Osteocyte (in vitro differentiated cells): ENCODE measurements around the gene C1RL. TPM values are rescaled to one million over a fixed set of nuclear protein-coding genes. Genes with fewer than 3 reads are reported as not detected.
A peak's percentile ranks its signal among the peaks of the same experiment; 100 is the strongest.

Experiments
- DNase-seq: peaks from one replicate; pipeline ENCODE4 v3.0.0; 2021; ENCODE audit warnings: mixed read lengths; ENCODE audit not compliant: unreplicated experiment; ENCODE audit errors: extremely low spot score
- H3K27ac Mint-ChIP-seq: one replicate; pipeline ENCODE4 v1.8.0; 2021; ENCODE audit warnings: mild to moderate bottlenecking, mixed read lengths; ENCODE audit not compliant: unreplicated experiment
- H3K27me3 Mint-ChIP-seq: one replicate; pipeline ENCODE4 v1.8.0; 2021; ENCODE audit warnings: mixed read lengths; ENCODE audit not compliant: unreplicated experiment
- H3K36me3 Mint-ChIP-seq: one replicate; pipeline ENCODE4 v1.8.0; 2021; ENCODE audit warnings: mixed read lengths; ENCODE audit not compliant: unreplicated experiment
- H3K4me1 Mint-ChIP-seq: one replicate; pipeline ENCODE4 v1.8.0; 2021; ENCODE audit warnings: mixed read lengths; ENCODE audit not compliant: unreplicated experiment
- H3K4me3 Mint-ChIP-seq: one replicate; pipeline ENCODE4 v1.8.0; 2021; ENCODE audit warnings: mild to moderate bottlenecking, moderate library complexity, mixed read lengths; ENCODE audit not compliant: unreplicated experiment
- H3K9me3 Mint-ChIP-seq: one replicate; pipeline ENCODE4 v1.8.0; 2021; ENCODE audit warnings: mixed read lengths; ENCODE audit not compliant: unreplicated experiment
- CTCF ChIP-seq: fragments of 200-600 bp; sonication (generic); IDR thresholded peaks from 2 replicates; pipeline ENCODE4 v1.5.0; 2021; ENCODE audit warnings: antibody characterized with exemption, mild to moderate bottlenecking, moderate library complexity
- total RNA-seq: library from RNA; stranded (reverse); gene quantifications from 2 replicates; pipeline ENCODE4 v1.2.1, GENCODE V29; 2021

The C1RL gene
- total RNA-seq, 1 donor from 2014 or later: 22.3 TPM

GRCh38 chr12:7150356-7150755 lies 41.3 kb upstream of the C1RL start:
- no peaks in the 10 kb centered on the region for H3K9me3 Mint-ChIP-seq
- no peak overlapping the region for H3K27ac Mint-ChIP-seq
- no peak for TF ChIP-seq CTCF
- peaks cover 3% of the 10 kb centered on the region for H3K36me3 Mint-ChIP-seq
- no peaks in the 10 kb centered on the region for H3K4me1 Mint-ChIP-seq
- DNase-seq: no peak
- peaks cover 2% of the 10 kb centered on the region for H3K27me3 Mint-ChIP-seq
- no peak overlapping the region for H3K4me3 Mint-ChIP-seq

- Mint-ChIP-seq H3K36me3 (peaks cover 7% of the 10 kb centered on the region), H3K27ac (no peak overlapping the region), H3K4me3 (no peak overlapping the region), H3K4me1 (peaks cover under 1% of the 10 kb centered on the region), H3K9me3 (no peaks in the 10 kb centered on the region), H3K27me3 (peaks cover 2% of the 10 kb centered on the region)
- no peak for DNase-seq
- TF ChIP-seq CTCF: no peak
Observed at GRCh38 chr12:7146906-7147305, 37.9 kb upstream of the C1RL start.

- no peak for DNase-seq
- no peak overlapping the region for H3K4me3 Mint-ChIP-seq
Observed at GRCh38 chr12:7146228-7146627, 37.2 kb upstream of the C1RL start.

GRCh38 chr12:7145671-7146070 lies 36.7 kb upstream of the C1RL start:
- Mint-ChIP-seq H3K4me3 (no peak overlapping the region), H3K36me3 (peaks cover 11% of the 10 kb centered on the region), H3K27ac (no peak overlapping the region), H3K9me3 (no peaks in the 10 kb centered on the region), H3K4me1 (peaks cover 2% of the 10 kb centered on the region), H3K27me3 (peaks cover 2% of the 10 kb centered on the region)
- no peak for DNase-seq
- no peak for TF ChIP-seq CTCF

More at GRCh38 chr12:7146228-7146627, 37.2 kb upstream of the C1RL start:
- Mint-ChIP-seq H3K4me1 (peaks cover 2% of the 10 kb centered on the region), H3K27ac (no peak overlapping the region), H3K27me3 (peaks cover 2% of the 10 kb centered on the region), H3K9me3 (no peaks in the 10 kb centered on the region), H3K36me3 (peaks cover 11% of the 10 kb centered on the region)
- no peak for TF ChIP-seq CTCF

GRCh38 chr12:7144414-7145120 lies 35.6 kb upstream of the C1RL start:
- H3K36me3 Mint-ChIP-seq: peaks cover 9% of the 10 kb centered on the region
- no peak overlapping the region for H3K27ac Mint-ChIP-seq
- no peak overlapping the region for H3K4me3 Mint-ChIP-seq
- no peak for DNase-seq
- peaks cover 2% of the 10 kb centered on the region for H3K4me1 Mint-ChIP-seq
- H3K9me3 Mint-ChIP-seq: no peaks in the 10 kb centered on the region
- H3K27me3 Mint-ChIP-seq: no peaks in the 10 kb centered on the region
- peak; percentile 65 for TF ChIP-seq CTCF
